GOT3 (cell line): ENCODE data around the gene CAMK2B.

Experiments used
- DNase-seq: peaks from one replicate; lab custom pipeline; 2025; ENCODE audit warnings: mixed read lengths; lab: John Stamatoyannopoulos, UW

CAMK2B gene

GRCh38 chr7:44308596-44309270, 16.7 kb downstream of the CAMK2B start:
- no peak for DNase-seq

- no peak for DNase-seq
Measured at GRCh38 chr7:44307905-44308595, 17.3 kb downstream of the CAMK2B start.

- DNase-seq = no peak
Measured at GRCh38 chr7:44307301-44307900, 18.0 kb downstream of the CAMK2B start.

- DNase-seq = no peak
Measured at GRCh38 chr7:44306606-44307005, 18.8 kb downstream of the CAMK2B start.

GRCh38 chr7:44305564-44306507, 19.6 kb downstream of the CAMK2B start:
- DNase-seq = no peak

- DNase-seq = no peak
Measured at GRCh38 chr7:44294325-44295069, 30.9 kb downstream of the CAMK2B start.

- DNase-seq = no peak
Measured at GRCh38 chr7:44293561-44294324, 31.7 kb downstream of the CAMK2B start.

- DNase-seq = no peak
Measured at GRCh38 chr7:44292876-44293560, 32.4 kb downstream of the CAMK2B start.

GRCh38 chr7:44292420-44292817, 33.0 kb downstream of the CAMK2B start:
- DNase-seq = no peak

GRCh38 chr7:44291733-44292419, 33.5 kb downstream of the CAMK2B start:
- no peak for DNase-seq

GRCh38 chr7:44291066-44291732, 34.2 kb downstream of the CAMK2B start:
- no peak for DNase-seq

GRCh38 chr7:44290252-44290620, 35.2 kb downstream of the CAMK2B start:
- DNase-seq = no peak

GRCh38 chr7:44289341-44290251, 35.8 kb downstream of the CAMK2B start:
- no peak for DNase-seq

GRCh38 chr7:44288811-44289340, 36.5 kb downstream of the CAMK2B start:
- DNase-seq = no peak

GRCh38 chr7:44288381-44288685, 37.1 kb downstream of the CAMK2B start:
- no peak for DNase-seq

- no peak for DNase-seq
Measured at GRCh38 chr7:44287488-44288380, 37.7 kb downstream of the CAMK2B start.
